H9 (cell line): ENCODE results near the gene TMEM236. TPM values are rescaled to one million over a fixed set of nuclear protein-coding genes. Genes with fewer than 3 reads are reported as not detected.

Source experiments
- DNase-seq: peaks from one replicate; pipeline ENCODE4 v3.0.0-alpha.2; 2017
- H2AFZ ChIP-seq: one replicate; pipeline ENCODE4 v1.6.1; 2013; ENCODE audit warnings: mild to moderate bottlenecking, low read length, control low read depth, moderate library complexity
- H2AK5ac ChIP-seq: 2 replicates; pipeline ENCODE4 v1.6.1; 2013; ENCODE audit warnings: low read length, control low read depth, mixed read lengths; ENCODE audit not compliant: insufficient read length
- H2BK120ac ChIP-seq: one replicate; pipeline ENCODE4 v1.6.1; 2013; ENCODE audit warnings: low read depth, mild to moderate bottlenecking, low read length, control low read depth, inconsistent platforms; ENCODE audit not compliant: poor library complexity, severe bottlenecking
- H2BK12ac ChIP-seq: 2 replicates; pipeline ENCODE4 v1.6.1; 2013; ENCODE audit warnings: low read length, control low read depth, mixed read lengths, low read depth; ENCODE audit not compliant: insufficient read length
- H2BK15ac ChIP-seq: 2 replicates; pipeline ENCODE4 v1.6.1; 2013; ENCODE audit warnings: low read depth, low read length, control low read depth
- H2BK20ac ChIP-seq: one replicate; pipeline ENCODE4 v1.6.1; 2013; ENCODE audit warnings: low read depth, mild to moderate bottlenecking, low read length, control low read depth, inconsistent platforms; ENCODE audit not compliant: poor library complexity, severe bottlenecking
- H2BK5ac ChIP-seq: 2 replicates; pipeline ENCODE4 v1.6.1; 2013; ENCODE audit warnings: low read length, control low read depth, mixed read lengths; ENCODE audit not compliant: insufficient read length
- H3K14ac ChIP-seq: 2 replicates; pipeline ENCODE4 v1.6.1; 2013; ENCODE audit warnings: low read length, control low read depth; ENCODE audit not compliant: insufficient read depth
- H3K18ac ChIP-seq: 2 replicates; pipeline ENCODE4 v1.6.1; 2013; ENCODE audit warnings: low read depth, mild to moderate bottlenecking, mixed read lengths, low read length, control low read depth; ENCODE audit not compliant: insufficient read length
- H3K23ac ChIP-seq: 2 replicates; pipeline ENCODE4 v1.6.1; 2013; ENCODE audit warnings: low read length, control low read depth, mixed read lengths, low read depth; ENCODE audit not compliant: insufficient read length
- H3K23me2 ChIP-seq: 2 replicates; pipeline ENCODE4 v1.6.1; 2013; ENCODE audit warnings: low read depth, mild to moderate bottlenecking, mixed read lengths, low read length, control low read depth; ENCODE audit not compliant: insufficient read length, poor library complexity, severe bottlenecking
- H3K27ac ChIP-seq: 2 replicates; pipeline ENCODE4 v1.5.1; 2013; ENCODE audit warnings: low read length, control low read depth, mixed read lengths, low read depth; ENCODE audit not compliant: insufficient read length
- H3K27me3 ChIP-seq: 2 replicates; pipeline ENCODE4 v1.6.1; 2013; ENCODE audit warnings: low read length, control low read depth, inconsistent platforms; ENCODE audit not compliant: insufficient read depth
- H3K4ac ChIP-seq: 2 replicates; pipeline ENCODE4 v1.6.1; 2013; ENCODE audit warnings: low read depth, mild to moderate bottlenecking, control low read depth, inconsistent platforms, low read length, moderate library complexity
- H3K4me1 ChIP-seq: 2 replicates; pipeline ENCODE4 v1.6.1; 2013; ENCODE audit warnings: low read length, control low read depth, inconsistent platforms; ENCODE audit not compliant: insufficient read depth
- H3K4me2 ChIP-seq: 2 replicates; pipeline ENCODE4 v1.6.1; 2013; ENCODE audit warnings: low read length, control low read depth, mixed read lengths; ENCODE audit not compliant: insufficient read length, insufficient read depth
- H3K56ac ChIP-seq: 2 replicates; pipeline ENCODE4 v1.6.1; 2013; ENCODE audit warnings: low read depth, mild to moderate bottlenecking, mixed read lengths, low read length, control low read depth; ENCODE audit not compliant: insufficient read length
- H3K79me1 ChIP-seq: 2 replicates; pipeline ENCODE4 v1.6.1; 2013; ENCODE audit warnings: low read depth, mild to moderate bottlenecking, moderate library complexity, low read length, control low read depth, inconsistent platforms; ENCODE audit not compliant: insufficient read depth, poor library complexity, severe bottlenecking
- H3K79me2 ChIP-seq: 2 replicates; pipeline ENCODE4 v1.6.1; 2013; ENCODE audit warnings: low read length, control low read depth, inconsistent platforms; ENCODE audit not compliant: insufficient read depth
- H3K9ac ChIP-seq: 2 replicates; pipeline ENCODE4 v1.6.1; 2013; ENCODE audit warnings: low read length, control low read depth, mixed read lengths; ENCODE audit not compliant: insufficient read length; ENCODE audit errors: extremely low read depth
- H3K9me3 ChIP-seq: one replicate; pipeline ENCODE4 v1.6.1; 2013; ENCODE audit warnings: low read depth, low read length, inconsistent platforms; ENCODE audit not compliant: control insufficient read depth
- H3T11ph ChIP-seq: one replicate; pipeline ENCODE4 v1.6.1; 2013; ENCODE audit warnings: mild to moderate bottlenecking, low read length, control low read depth, inconsistent platforms
- H4K20me1 ChIP-seq: one replicate; pipeline ENCODE4 v1.6.1; 2013; ENCODE audit not compliant: control insufficient read depth, insufficient read length, insufficient read depth
- H4K5ac ChIP-seq: 2 replicates; pipeline ENCODE4 v1.6.1; 2013; ENCODE audit warnings: low read depth, mild to moderate bottlenecking, mixed read lengths, low read length, control low read depth; ENCODE audit not compliant: insufficient read length
- H4K8ac ChIP-seq: replicated peaks from 2 replicates; pipeline ENCODE4 v1.6.1; 2013; ENCODE audit warnings: low read length, control low read depth, mixed read lengths, low read depth; ENCODE audit not compliant: insufficient read length
- H4K91ac ChIP-seq: 2 replicates; pipeline ENCODE4 v1.6.1; 2013; ENCODE audit warnings: low read depth, mild to moderate bottlenecking, moderate library complexity, mixed read lengths, low read length, control low read depth; ENCODE audit not compliant: insufficient read length
- H3K27ac Mint-ChIP-seq, 3 experiments: 2 replicates in 2 of 3; 3 replicates in 1 of 3; pipeline ENCODE4 v1.8.0; 2020 to 2021; ENCODE audit warnings: mixed read lengths in 3 of 3, mild to moderate bottlenecking in 1 of 3, moderate library complexity in 1 of 3
- H3K27me3 Mint-ChIP-seq: 2 replicates; pipeline ENCODE4 v1.8.0; 2021; ENCODE audit warnings: low read depth, mild to moderate bottlenecking, moderate library complexity, mixed read lengths
- H3K36me3 Mint-ChIP-seq, 3 experiments: 2 replicates in 2 of 3; 3 replicates in 1 of 3; pipeline ENCODE4 v1.8.0; 2020 to 2021; ENCODE audit warnings: low read depth in 3 of 3, mixed read lengths in 3 of 3; ENCODE audit not compliant: insufficient read depth in 1 of 3
- H3K4me1 Mint-ChIP-seq, 2 experiments: 2 replicates each; pipeline ENCODE4 v1.8.0; 2020; ENCODE audit warnings: mixed read lengths in 2 of 2
- H3K4me3 Mint-ChIP-seq, 2 experiments: 2 replicates in 1 of 2; 3 replicates in 1 of 2; pipeline ENCODE4 v1.8.0; 2020 to 2021; ENCODE audit warnings: mild to moderate bottlenecking in 2 of 2, mixed read lengths in 2 of 2, moderate library complexity in 1 of 2
- H3K9me3 Mint-ChIP-seq, 2 experiments: 2 replicates in 1 of 2; 3 replicates in 1 of 2; pipeline ENCODE4 v1.8.0; 2020; ENCODE audit warnings: mild to moderate bottlenecking in 2 of 2, mixed read lengths in 2 of 2, moderate library complexity in 1 of 2
- WGBS: extraction: QIAGEN DNeasy Blood & Tissue Kit; methylation state at CpG from one replicate; pipeline ENCODE4 v1.1.7; 2013; ENCODE audit warnings: missing lambda C conversion rate, low lambda C conversion rate, mixed read lengths; ENCODE audit not compliant: insufficient read length; ENCODE audit errors: extremely low coverage; 5-methylcytosine and 5-hydroxymethylcytosine counted together
- total RNA-seq: library from RNA; stranded (reverse); gene quantifications from 2 replicates; pipeline ENCODE4 v1.2.1, GENCODE V29; 2021
- TF ChIP-seq, protein P1 (sequence below): fragments of 200-600 bp; sonication (generic); conservative IDR thresholded peaks from 3 replicates; pipeline ENCODE4 v1.8.0; 2021; ENCODE audit warnings: antibody characterized with exemption, mild to moderate bottlenecking

Gene TMEM236
- total RNA-seq, 1 experiment from 2014 or later, result not detected

DNA sequence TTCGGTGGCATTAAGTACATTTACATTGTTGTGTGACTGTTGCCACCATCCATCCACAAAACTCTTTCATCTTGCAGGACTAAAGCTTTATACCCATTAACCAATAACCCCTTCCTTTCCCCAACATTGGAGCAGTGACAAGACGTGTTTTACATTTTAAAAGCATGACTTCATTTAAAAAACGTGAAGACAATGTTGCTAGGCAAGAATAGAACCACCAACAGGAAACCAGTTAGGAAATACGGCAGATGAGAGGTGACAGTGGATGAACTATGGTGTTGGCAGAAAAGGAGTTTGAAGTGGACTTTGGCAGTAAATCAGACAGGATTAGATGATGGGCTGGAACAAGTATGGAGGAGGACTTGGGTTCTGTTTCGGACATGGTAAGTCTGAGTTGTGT, 17.0 kb downstream of the TMEM236 start:
- TF ChIP-seq, protein P1, sequence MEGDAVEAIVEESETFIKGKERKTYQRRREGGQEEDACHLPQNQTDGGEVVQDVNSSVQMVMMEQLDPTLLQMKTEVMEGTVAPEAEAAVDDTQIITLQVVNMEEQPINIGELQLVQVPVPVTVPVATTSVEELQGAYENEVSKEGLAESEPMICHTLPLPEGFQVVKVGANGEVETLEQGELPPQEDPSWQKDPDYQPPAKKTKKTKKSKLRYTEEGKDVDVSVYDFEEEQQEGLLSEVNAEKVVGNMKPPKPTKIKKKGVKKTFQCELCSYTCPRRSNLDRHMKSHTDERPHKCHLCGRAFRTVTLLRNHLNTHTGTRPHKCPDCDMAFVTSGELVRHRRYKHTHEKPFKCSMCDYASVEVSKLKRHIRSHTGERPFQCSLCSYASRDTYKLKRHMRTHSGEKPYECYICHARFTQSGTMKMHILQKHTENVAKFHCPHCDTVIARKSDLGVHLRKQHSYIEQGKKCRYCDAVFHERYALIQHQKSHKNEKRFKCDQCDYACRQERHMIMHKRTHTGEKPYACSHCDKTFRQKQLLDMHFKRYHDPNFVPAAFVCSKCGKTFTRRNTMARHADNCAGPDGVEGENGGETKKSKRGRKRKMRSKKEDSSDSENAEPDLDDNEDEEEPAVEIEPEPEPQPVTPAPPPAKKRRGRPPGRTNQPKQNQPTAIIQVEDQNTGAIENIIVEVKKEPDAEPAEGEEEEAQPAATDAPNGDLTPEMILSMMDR, result no peak
- Mint-ChIP-seq H3K9me3 (peaks cover 7 to 8% of the 10 kb centered on the region in 2 experiments; a peak in 4 of 5 replicates), H3K27ac (no peak overlapping the region), H3K4me3 (no peak overlapping the region), H3K4me1 (peaks cover 7 to 10% of the 10 kb centered on the region in 2 experiments), H3K36me3 (no peaks in the 10 kb centered on the region), H3K27me3 (peaks cover 57% of the 10 kb centered on the region)
- H3K9me3 ChIP-seq, result no peaks in the 10 kb centered on the region
- no peak overlapping the region for H3K27ac ChIP-seq
- H3K79me1 ChIP-seq, result no peaks in the 10 kb centered on the region
- peaks cover 24% of the 10 kb centered on the region for H3K27me3 ChIP-seq
- H2AK5ac ChIP-seq, result no peak overlapping the region
- no peak for DNase-seq
- H3T11ph ChIP-seq, result no peak overlapping the region
- no peak overlapping the region for H4K5ac ChIP-seq
- H4K20me1 ChIP-seq, result no peaks in the 10 kb centered on the region
- H3K23ac ChIP-seq, result no peak overlapping the region
- H3K9ac ChIP-seq, result no peak overlapping the region
- H3K4me1 ChIP-seq, result peaks cover 6% of the 10 kb centered on the region; the same call in 1 of the 2 replicates
- no peak overlapping the region for H2BK15ac ChIP-seq
- H4K8ac ChIP-seq, result no peak overlapping the region
- no CpG with 5 or more reads among the region's 5 CpGs for WGBS
- no peak overlapping the region for H3K14ac ChIP-seq
- no peak overlapping the region for H3K56ac ChIP-seq
- H3K4ac ChIP-seq, result no peak overlapping the region
- no peak overlapping the region for H2AFZ ChIP-seq
- H4K91ac ChIP-seq, result no peak overlapping the region
- no peak overlapping the region for H2BK12ac ChIP-seq
- no peak overlapping the region for H3K18ac ChIP-seq
- H2BK120ac ChIP-seq, result no peak overlapping the region
- H2BK5ac ChIP-seq, result no peak overlapping the region
- H3K4me2 ChIP-seq, result no peak overlapping the region
- no peak overlapping the region for H2BK20ac ChIP-seq
- H3K23me2 ChIP-seq, result no peaks in the 10 kb centered on the region
- H3K79me2 ChIP-seq, result no peaks in the 10 kb centered on the region
